Calu3 (cell line): Measurements from ENCODE around the gene TRIP10. TPM values are rescaled to one million over a fixed set of nuclear protein-coding genes. Genes with fewer than 3 reads are reported as not detected.
A peak's percentile ranks its signal among the peaks of the same experiment; 100 is the strongest.

ENCODE experiments used
- BruUV-seq: library from RNA; stranded (reverse); fragments of 400-500 nt; replicated peaks from 2 replicates; lab custom pipeline; 2021; lab: Mats Ljungman, UMichigan
- CTCF ChIA-PET: fragments of 300-600 bp; sonication (Branson Sonifier 250); formaldehyde crosslinking; loops from one replicate; lab custom pipeline; 2022; ENCODE audit warnings: antibody characterized with exemption; lab: Charles Lee
- DNase-seq: peaks from one replicate; pipeline ENCODE4 v3.0.0; 2022
- H3K27ac Mint-ChIP-seq: one replicate; pipeline ENCODE4 v1.8.0; 2022; ENCODE audit warnings: mixed read lengths; ENCODE audit not compliant: unreplicated experiment
- H3K27me3 Mint-ChIP-seq: one replicate; pipeline ENCODE4 v1.8.0; 2022; ENCODE audit warnings: mixed read lengths; ENCODE audit not compliant: unreplicated experiment
- H3K36me3 Mint-ChIP-seq: one replicate; pipeline ENCODE4 v1.8.0; 2022; ENCODE audit warnings: mild to moderate bottlenecking, moderate library complexity, mixed read lengths; ENCODE audit not compliant: insufficient read depth, unreplicated experiment
- H3K4me1 Mint-ChIP-seq: one replicate; pipeline ENCODE4 v1.8.0; 2022; ENCODE audit warnings: mild to moderate bottlenecking, low read depth, mixed read lengths; ENCODE audit not compliant: unreplicated experiment
- H3K4me3 Mint-ChIP-seq: one replicate; pipeline ENCODE4 v1.8.0; 2022; ENCODE audit warnings: mild to moderate bottlenecking, low read depth, moderate library complexity, mixed read lengths; ENCODE audit not compliant: unreplicated experiment
- H3K9me3 Mint-ChIP-seq: one replicate; pipeline ENCODE4 v1.8.0; 2022; ENCODE audit warnings: low read depth, mixed read lengths; ENCODE audit not compliant: unreplicated experiment
- CTCF ChIP-seq: fragments of 200-600 bp; IDR thresholded peaks from one replicate; pipeline ENCODE4 v1.8.0; 2022; ENCODE audit warnings: antibody characterized with exemption; ENCODE audit not compliant: unreplicated experiment
- intact Hi-C: fragments of 100-400 bp; cut with micrococcal nuclease; formaldehyde crosslinking; loops from one replicate; pipeline ENCODE4 v1.10.0; 2022; ENCODE audit not compliant: unreplicated experiment
- total RNA-seq: library from RNA; stranded (reverse); gene quantifications from 2 replicates; pipeline ENCODE4 v1.2.3, GENCODE V29; 2022

TRIP10 gene
- total RNA-seq, 1 experiment from 2014 or later, result 95.8 TPM

- no peaks in the 10 kb centered on the region for H3K9me3 Mint-ChIP-seq
- peak overlapping the region; percentile 88 for H3K4me3 Mint-ChIP-seq
- peak overlapping the region; percentile 72 for H3K27ac Mint-ChIP-seq
- TF ChIP-seq CTCF, result no peak
- peaks cover 41% of the 10 kb centered on the region for H3K4me1 Mint-ChIP-seq
- intact Hi-C loops, result no loop called here
- BruUV-seq, result no TSS peak
- DNase-seq, result peak; percentile 65
- H3K36me3 Mint-ChIP-seq, result peaks cover 97% of the 10 kb centered on the region
- CTCF ChIA-PET, result interaction anchor here (0.5 kb wide), 1 partner anchor 34 kb away, joined by 4 read pairs; no protein-coding TSS in a partner anchor
- H3K27me3 Mint-ChIP-seq, result no peaks in the 10 kb centered on the region
These were observed 1.3 kb downstream of the TRIP10 start for GRCh38 chr19:6740589-6741343.

GRCh38 chr19:6743066-6743465, 3.6 kb downstream of the TRIP10 start:
- H3K27ac Mint-ChIP-seq, result peak overlapping the region; percentile 69
- TF ChIP-seq CTCF, result no peak
- no peaks in the 10 kb centered on the region for H3K9me3 Mint-ChIP-seq
- peaks cover 37% of the 10 kb centered on the region for H3K4me1 Mint-ChIP-seq
- CTCF ChIA-PET, result no interaction called here
- peaks cover 93% of the 10 kb centered on the region for H3K36me3 Mint-ChIP-seq
- intact Hi-C loops, result no loop called here
- DNase-seq, result no peak
- no TSS peak for BruUV-seq
- no peaks in the 10 kb centered on the region for H3K27me3 Mint-ChIP-seq
- H3K4me3 Mint-ChIP-seq, result peak overlapping the region; percentile 53

- Mint-ChIP-seq H3K4me3 (peak overlapping the region; percentile 53), H3K36me3 (peaks cover 93% of the 10 kb centered on the region), H3K9me3 (no peaks in the 10 kb centered on the region), H3K4me1 (peaks cover 29% of the 10 kb centered on the region), H3K27ac (peak overlapping the region; percentile 69), H3K27me3 (no peaks in the 10 kb centered on the region)
- TF ChIP-seq CTCF, result no peak
- DNase-seq, result no peak
- intact Hi-C loops, result no loop called here
- BruUV-seq, result no TSS peak
- CTCF ChIA-PET, result interaction anchor here (0.6 to 1.5 kb wide), 2 partner anchors 20 to 120 kb away, joined by 7 to 9 read pairs; no protein-coding TSS in a partner anchor
These were observed 4.4 kb downstream of the TRIP10 start for GRCh38 chr19:6743714-6744380.

- CTCF ChIA-PET, result interaction anchor here (0.6 to 1.5 kb wide), 3 partner anchors 19 to 119 kb away, joined by 3 to 9 read pairs (median 7); no protein-coding TSS in a partner anchor
- peak overlapping the region; percentile 53 for H3K4me3 Mint-ChIP-seq
- H3K9me3 Mint-ChIP-seq, result no peaks in the 10 kb centered on the region
- H3K36me3 Mint-ChIP-seq, result peaks cover 91% of the 10 kb centered on the region
- BruUV-seq, result no TSS peak
- peak overlapping the region; percentile 69 for H3K27ac Mint-ChIP-seq
- no peak for TF ChIP-seq CTCF
- no peaks in the 10 kb centered on the region for H3K27me3 Mint-ChIP-seq
- peaks cover 24% of the 10 kb centered on the region for H3K4me1 Mint-ChIP-seq
- intact Hi-C loops, result no loop called here
- peak; percentile 75 for DNase-seq
These were observed 5.2 kb downstream of the TRIP10 start for GRCh38 chr19:6744381-6745301.
